ENCODE measurements around the gene MMEL1.
"Not testable (repeated sequence)": the region's sequence is repeated elsewhere in the genome, so short reads cannot be mapped to it uniquely, and the experiment has no call there.

Gene MMEL1

DNA sequence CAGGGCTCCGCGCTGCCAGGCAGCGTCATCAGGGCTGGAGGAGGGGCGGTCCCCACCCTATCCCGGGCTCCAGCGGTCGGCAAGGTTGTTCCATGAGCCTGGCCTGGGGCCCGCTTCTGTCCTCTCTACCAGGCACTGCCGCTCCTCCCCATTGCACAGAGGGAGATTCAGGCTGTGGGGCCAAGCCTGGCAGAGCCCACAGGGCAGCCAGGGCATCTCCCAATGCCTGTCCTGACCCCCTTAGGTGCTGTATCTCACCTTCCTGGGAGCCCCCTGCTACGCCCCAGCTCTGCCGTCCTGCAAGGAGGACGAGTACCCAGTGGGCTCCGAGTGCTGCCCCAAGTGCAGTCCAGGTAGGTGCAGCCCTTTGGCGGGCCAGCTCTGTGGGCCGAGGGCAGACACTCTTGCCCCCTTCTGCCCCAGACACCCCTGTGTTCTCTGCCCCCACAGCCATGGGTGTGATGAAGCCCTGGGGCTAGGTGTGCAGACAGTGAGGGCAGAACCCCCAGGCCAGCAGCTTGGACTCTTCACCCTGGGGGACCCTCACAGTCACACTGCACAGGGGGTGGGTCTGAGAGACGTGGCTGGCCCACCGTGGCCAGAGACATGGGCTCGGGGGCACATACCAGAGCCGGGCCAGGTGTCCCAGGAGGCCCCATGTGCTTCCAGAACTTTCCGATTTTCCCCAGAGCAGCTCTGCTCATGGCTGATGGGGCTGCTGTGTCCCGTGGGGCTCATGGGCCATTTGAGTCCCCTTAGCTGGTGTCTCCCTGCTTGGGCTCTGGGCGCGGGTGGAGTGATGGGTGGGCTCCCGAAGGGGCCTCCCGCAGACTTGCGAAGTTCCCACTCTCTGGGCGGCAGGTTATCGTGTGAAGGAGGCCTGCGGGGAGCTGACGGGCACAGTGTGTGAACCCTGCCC, 75.1 kb downstream of the MMEL1 start:
- no peak for DNase-seq (ENCODE audit: low read depth in 2 of 2)

DNA sequence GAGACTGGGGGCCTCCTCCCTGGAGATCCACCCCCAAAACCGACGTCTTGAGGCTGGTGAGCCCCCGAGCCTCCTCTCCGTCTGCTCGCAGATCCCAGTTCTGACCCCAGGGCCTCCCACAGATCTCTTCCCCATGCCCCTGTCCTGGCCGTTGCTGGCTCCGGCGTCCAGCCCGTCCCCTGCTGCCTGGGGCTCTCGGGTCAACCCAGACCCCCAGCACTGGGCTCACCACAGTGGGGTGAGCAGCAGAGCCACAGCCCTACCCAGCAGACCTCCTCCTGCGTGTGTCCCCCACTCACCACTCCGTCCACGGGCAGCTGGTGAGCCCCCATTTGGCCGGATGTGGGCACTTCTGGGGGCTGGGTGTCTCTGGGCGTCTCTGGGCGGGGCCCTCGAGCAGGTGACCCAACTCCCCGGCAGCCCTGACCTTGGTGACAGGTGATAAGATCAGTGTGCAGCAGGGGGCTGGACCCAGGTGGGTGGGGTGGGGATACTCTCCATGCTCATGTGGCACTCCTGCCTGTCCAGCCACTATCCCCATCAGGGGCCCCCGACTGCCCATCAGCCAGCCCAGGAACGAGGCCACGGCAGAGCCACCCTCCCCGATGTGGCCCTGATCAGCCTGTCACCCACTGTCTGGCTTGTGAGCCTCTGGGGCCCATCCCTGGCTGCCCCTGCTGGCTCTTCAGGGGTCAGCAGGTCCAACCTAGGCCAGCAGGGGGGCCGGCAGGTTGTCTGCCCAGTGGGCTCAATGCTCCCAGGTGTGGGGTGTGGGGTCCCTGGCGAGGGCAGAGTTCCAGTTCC, 75.9 kb downstream of the MMEL1 start:
- no peak for DNase-seq (ENCODE audit: low read depth in 2 of 2)

GRCh38 chr1:2556277-2556677, 76.5 kb downstream of the MMEL1 start, which contains the start of gene TNFRSF14:
Gene TNFRSF14, plus strand, starts transcription at chr1:2556371. Its CDS starts 294 bp downstream, at chr1:2556665.
- DNase-seq (ENCODE audit: low read depth in 2 of 2), result peak; percentile 57 to 64

- peak; percentile 76 to 78 for DNase-seq (ENCODE audit: low read depth in 2 of 2)
These were observed 77.1 kb downstream of the MMEL1 start for GRCh38 chr1:2555634-2556276.

GRCh38 chr1:2554621-2555387, 78.0 kb downstream of the MMEL1 start:
- no peak for DNase-seq (ENCODE audit: low read depth in 2 of 2)

- DNase-seq (ENCODE audit: low read depth in 2 of 2), result no peak
These were observed 78.8 kb downstream of the MMEL1 start for GRCh38 chr1:2553871-2554620.

DNA sequence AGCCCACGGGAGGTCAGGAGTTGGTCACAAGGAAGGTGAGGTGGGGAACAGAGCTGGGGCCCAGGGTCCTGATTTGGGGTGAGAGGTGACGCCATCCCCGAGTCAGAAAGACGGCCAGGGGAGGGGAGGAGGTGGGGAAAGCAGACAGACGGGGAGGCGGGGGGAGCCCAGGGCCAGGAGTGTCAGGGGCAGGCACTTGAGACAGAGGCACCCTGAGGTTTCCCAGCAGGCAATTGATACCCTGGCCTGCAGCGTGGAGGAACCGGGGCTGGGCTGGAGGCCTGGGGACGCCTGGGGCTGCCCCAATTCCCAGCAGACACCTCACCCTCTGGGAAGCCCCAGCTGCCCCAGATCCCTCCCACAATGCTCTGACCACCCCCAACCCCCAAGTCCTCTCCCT, 79.7 kb downstream of the MMEL1 start:
- not testable (repeated sequence) for DNase-seq (ENCODE audit: low read depth in 2 of 2)

DNA sequence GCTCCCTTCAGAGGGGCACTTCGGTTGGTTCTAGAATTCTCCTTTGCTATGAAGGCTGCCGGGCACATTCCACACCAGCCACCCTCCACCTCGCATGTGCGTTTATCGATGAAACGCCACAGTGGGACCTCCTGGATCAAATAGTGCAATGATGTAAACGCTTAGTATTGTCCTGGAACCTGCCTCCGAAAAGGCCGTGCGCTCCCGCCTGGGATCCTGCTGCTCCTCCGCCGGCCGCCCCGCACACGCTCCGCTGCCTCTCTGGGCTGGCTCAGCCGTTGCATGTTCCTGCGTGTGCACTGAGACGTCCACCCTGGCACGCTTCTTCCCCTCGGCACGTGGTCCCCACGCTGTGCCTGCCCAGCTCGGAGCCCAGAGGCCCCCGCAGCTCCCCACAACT, 80.6 kb downstream of the MMEL1 start:
- DNase-seq (ENCODE audit: low read depth in 2 of 2), result no peak

DNA sequence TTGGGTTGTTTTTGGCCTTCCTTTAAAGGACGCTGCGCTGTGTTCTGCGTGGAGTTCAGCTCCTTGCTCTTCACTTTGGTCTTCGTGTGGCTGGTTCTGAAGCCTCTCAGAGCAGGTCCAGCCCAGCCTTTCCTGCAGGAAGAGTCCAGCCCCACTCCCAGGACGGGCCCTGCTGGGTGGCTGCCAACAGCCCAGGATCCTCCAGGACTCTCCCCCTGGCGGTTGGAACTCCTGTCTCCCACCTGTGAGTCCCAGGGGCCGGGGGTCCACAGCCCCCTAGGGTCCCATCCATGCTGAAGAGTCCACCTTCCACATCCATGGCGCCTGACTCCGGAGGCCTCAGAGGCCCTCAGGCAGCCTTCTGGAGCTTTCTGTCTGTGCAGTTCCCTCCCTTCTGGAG, 81.3 kb downstream of the MMEL1 start:
- DNase-seq (ENCODE audit: low read depth in 2 of 2), result not testable (repeated sequence)

DNA sequence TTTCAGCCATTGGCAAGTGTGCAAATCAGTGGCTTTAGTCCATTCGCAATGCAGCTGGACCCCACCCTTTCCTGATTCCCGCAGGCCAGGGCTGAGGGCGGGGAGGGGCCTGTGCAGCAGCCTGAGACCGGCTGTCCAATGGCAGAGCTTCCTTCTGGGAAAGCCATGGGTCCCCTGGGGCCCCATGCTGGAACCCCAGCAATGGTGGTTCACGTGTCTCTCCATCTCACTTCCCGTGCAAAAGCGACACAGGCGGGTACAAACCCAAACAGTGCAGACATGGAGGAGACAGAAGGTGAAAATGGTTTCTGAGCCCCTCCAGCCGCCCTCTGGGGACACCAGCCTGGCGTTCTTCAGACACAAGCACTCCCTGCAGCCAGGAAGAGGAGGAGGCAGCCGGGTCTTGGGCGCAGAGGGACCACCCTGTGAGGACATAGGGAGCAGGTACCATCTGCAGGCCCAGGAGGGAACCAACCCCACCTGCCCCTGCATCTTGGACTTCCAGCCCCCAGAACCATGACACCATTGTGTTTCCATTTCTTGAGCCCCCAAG, 82.4 kb downstream of the MMEL1 start:
- not testable (repeated sequence) for DNase-seq (ENCODE audit: low read depth in 2 of 2)

DNA sequence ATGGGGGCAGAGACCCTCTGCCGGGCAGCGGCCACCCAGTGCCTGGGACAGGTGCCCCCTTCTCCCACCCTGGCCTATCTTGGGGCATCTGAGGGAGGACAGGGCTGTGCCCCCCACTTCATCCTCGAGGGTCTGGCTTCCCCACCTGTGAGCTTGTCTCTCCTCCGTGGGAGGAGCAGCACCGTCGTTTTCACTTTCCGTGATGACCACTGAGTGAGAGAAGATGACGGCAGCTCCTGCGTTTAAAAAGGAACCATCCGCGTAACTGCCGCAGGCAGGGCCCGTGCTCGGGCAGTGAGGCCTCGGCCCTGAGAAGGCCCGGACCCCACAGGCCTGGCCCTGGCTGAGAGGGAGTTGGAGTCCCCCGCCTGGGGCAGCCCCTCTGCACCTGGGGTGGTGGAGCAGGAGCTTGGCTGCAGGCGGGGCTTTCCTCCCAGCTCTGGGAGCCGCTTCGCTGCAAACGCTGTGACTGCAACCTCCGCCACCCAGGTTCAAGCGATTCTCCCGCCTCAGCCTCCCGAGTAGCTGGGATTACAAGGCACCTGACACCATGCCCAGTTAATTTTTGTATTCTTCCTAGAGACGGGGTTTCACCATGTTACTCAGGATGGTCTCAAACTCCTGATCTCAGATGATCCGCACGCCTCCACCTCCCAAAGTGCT, 83.3 kb downstream of the MMEL1 start:
- DNase-seq (ENCODE audit: low read depth in 2 of 2), result not testable (repeated sequence)

- DNase-seq (ENCODE audit: low read depth in 2 of 2), result peak; percentile 74 to 85
These were observed 84.7 kb downstream of the MMEL1 start for GRCh38 chr1:2548068-2548589.

GRCh38 chr1:2547210-2548067, 85.4 kb downstream of the MMEL1 start:
- peak; percentile 59 to 66 for DNase-seq (ENCODE audit: low read depth in 2 of 2)

DNA sequence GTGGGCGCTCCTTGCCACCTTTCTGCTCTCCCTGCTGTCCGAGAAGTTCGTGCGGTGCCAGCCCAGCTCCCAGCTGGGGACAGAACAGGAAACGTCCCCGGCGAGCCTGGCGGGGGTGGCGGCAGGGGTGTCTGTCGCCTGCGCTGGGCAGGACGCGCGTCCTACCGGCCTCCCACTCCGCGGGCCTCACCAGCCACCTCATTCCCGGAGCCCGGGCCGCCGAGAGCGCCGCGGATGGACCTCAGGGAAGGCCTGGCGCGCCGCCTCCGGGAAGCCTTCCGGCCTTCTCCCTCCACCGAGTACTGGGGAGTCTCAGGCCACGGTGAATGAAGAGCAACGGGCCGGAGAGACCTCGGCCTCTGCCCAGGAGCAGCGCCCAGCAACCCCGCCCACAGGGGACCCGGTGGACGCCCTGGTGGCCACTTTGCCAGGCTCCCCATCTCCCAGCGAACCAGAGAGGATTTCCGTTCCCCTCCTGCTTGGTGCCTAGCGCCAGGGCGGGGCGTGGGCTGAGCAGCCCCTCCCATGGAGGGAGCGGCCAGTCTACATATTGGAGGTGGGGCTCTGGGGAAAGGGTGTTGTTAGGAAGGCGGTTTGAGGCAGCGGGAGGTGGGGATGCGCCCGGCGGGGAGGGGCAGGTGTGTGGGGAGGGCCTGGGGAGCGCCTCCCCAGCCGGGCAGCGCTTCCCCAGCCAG, 86.2 kb downstream of the MMEL1 start:
- DNase-seq (ENCODE audit: low read depth in 2 of 2), result peak; percentile 74 to 78

DNA sequence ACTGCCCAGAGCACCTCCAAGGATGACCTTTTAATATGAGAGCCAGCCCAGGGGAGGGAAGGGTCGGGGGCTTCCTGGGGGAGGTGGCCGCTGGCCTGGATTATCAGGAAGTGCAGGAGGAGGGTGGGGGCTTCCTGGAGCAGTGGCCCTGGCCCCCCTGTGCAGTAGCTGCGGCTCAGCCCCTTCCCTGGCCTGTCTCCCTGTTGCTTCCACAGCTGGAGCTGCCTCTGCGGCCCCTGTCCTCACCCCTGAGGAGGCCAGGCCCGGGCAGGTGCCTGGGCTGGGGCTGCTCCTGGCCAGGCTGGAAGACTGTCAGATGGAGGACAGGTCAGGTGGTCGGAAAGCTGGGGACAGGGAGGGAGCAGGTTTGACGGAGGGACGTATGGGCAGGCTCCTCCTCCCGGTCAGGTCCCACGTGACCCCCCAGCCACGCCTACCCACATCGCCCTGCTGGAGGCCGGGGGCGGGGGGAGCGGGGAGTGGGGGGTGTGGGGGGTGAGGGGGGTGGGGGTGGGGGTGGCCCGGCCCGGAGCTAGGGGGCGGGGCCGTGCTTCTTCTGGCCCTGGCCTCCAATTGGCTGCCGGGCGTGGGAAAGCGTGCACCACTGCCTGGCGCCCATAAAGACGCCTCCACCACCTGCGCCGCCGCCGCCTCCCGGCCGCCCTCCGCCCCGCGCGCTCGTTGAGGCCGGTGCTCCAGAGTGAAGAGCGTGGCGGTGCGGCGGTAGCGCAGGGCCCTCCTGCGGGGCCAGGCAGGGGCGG, 86.9 kb downstream of the MMEL1 start:
- DNase-seq (ENCODE audit: low read depth in 2 of 2), result peak; percentile 72 to 81

GRCh38 chr1:2544875-2545640, 87.8 kb downstream of the MMEL1 start:
- no peak for DNase-seq (ENCODE audit: low read depth in 2 of 2)

Data from stimulated activated CD4-positive, alpha-beta T cell treated with anti-CD3 and anti-CD28 coated beads, Interleukin-15, amount 100 ng/mL, for 48 hours (primary cell).